T-helper 17 cell (primary cell): ENCODE measurements around the gene DDX39A. TPM values are rescaled to one million over a fixed set of nuclear protein-coding genes. Genes with fewer than 3 reads are reported as not detected.
"Not testable (repeated sequence)": the region's sequence is repeated elsewhere in the genome, so short reads cannot be mapped to it uniquely, and the experiment has no call there.

ENCODE experiments used
- ATAC-seq: fragments of 150-1000 bp; cut with Tn5 transposase; 2 replicates; pipeline ENCODE4 v1.10.0; 2021; ENCODE audit warnings: mild to moderate bottlenecking, moderate library complexity
- DNase-seq, 3 donors: peaks; one replicate each; pipeline versions ENCODE4 v3.0.0 to v3.0.0-alpha.2; 2020 to 2021
- H3K9me3 ChIP-seq: one replicate; pipeline ENCODE4 v1.7.0; 2013; ENCODE audit warnings: low read length, mild to moderate bottlenecking; ENCODE audit not compliant: control insufficient read depth, poor library complexity, severe bottlenecking
- H3K27ac Mint-ChIP-seq: one replicate; pipeline ENCODE4 v1.8.0; 2022; ENCODE audit warnings: mild to moderate bottlenecking, moderate library complexity, mixed read lengths
- H3K27me3 Mint-ChIP-seq: one replicate; pipeline ENCODE4 v1.8.0; 2022; ENCODE audit warnings: mixed read lengths
- H3K36me3 Mint-ChIP-seq: one replicate; pipeline ENCODE4 v1.8.0; 2022; ENCODE audit warnings: low read depth, mixed read lengths
- H3K4me1 Mint-ChIP-seq: one replicate; pipeline ENCODE4 v1.8.0; 2022; ENCODE audit warnings: mild to moderate bottlenecking, mixed read lengths
- H3K4me3 Mint-ChIP-seq: one replicate; pipeline ENCODE4 v1.8.0; 2022; ENCODE audit warnings: mild to moderate bottlenecking, moderate library complexity, mixed read lengths
- total RNA-seq, 4 donors: library from RNA in 2 of 4; stranded (reverse) in 2 of 4; gene quantifications; one replicate each; pipeline ENCODE4 v1.2.3 and lab custom pipeline; 2022 to 2026

Gene DDX39A
- 100 to 1,000 TPM; 276 to 284 TPM for total RNA-seq
- total RNA-seq (lab: John Stamatoyannopoulos, UW), result 204 to 326 reads per million in 2 donors

DNA sequence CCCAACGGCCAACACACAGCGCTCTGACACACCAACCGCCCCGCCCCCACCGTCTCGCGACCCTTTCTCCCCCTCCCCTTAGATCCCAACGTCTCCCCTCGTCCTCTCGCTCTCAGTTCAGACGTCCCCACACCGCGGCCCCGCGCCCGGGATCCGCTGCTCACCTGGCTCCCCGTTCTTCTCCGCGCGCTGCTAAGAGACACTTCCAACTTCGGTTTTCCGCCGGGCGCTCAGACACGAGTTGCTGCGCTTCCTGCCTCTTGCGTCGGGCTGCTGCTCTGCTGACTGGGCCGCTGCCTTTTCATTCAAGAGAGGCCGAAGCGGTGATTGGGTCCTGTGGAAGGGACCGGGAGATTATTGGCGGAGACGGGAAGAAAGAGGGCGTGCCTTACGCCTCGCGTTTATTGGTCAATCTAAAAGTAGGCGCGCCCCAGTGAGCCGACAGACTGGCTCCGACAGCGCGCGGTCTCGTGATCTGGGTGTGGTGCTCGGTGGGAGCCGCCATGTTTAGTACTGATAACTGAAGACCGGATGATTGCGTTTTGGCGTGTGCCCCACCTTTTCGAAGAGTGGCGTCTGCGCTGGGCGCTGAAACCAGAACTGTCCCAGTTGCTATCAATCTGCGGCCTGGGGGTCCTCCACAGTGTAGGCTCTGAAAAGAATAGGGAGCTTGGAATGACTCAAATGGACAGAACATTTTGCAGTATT lies at the start of gene DDX39A:
Gene DDX39A (minus strand): TSS at position 236 of the 708 bp plus-strand sequence. CDS start 6,121 bp downstream, outside the sequence.
- DNase-seq (peak; percentile 89 to 94 (median 89)), ATAC-seq (peak; percentile 82)
- Mint-ChIP-seq H3K27ac (peak within 1 kb of the TSS; percentile 93), H3K27me3 (no peaks in the 10 kb centered on the region), H3K36me3 (peaks cover 2% of the 10 kb centered on the region), H3K4me3 (peak within 1 kb of the TSS; percentile 97), H3K4me1 (peaks cover 35% of the 10 kb centered on the region)
- no peaks in the 10 kb centered on the region for H3K9me3 ChIP-seq

DNA sequence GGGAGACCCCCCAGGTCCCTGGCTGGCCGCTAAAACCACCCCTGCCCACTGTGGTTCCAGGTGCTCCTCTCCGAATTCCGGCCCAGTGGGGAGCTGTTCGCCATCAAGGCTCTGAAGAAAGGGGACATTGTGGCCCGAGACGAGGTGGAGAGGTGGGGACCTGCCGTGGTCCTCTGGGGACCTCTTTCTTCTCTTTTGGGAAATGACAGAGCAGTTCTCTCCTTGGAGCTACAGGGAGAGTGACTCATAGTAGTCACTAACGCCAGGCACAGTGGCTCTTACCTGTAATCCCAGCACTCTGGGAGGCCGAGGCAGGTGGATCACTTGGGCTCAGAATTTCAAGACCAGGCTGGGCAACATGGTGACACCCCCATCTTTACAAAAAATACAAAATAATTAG lies 48.7 kb upstream of the DDX39A start:
- Mint-ChIP-seq H3K36me3 (no peaks in the 10 kb centered on the region), H3K4me3 (no peak overlapping the region), H3K4me1 (peaks cover 5% of the 10 kb centered on the region), H3K27ac (no peak overlapping the region), H3K27me3 (peaks cover 3% of the 10 kb centered on the region)
- DNase-seq (no peak), ATAC-seq (no peak)
- H3K9me3 ChIP-seq, result no peaks in the 10 kb centered on the region

DNA sequence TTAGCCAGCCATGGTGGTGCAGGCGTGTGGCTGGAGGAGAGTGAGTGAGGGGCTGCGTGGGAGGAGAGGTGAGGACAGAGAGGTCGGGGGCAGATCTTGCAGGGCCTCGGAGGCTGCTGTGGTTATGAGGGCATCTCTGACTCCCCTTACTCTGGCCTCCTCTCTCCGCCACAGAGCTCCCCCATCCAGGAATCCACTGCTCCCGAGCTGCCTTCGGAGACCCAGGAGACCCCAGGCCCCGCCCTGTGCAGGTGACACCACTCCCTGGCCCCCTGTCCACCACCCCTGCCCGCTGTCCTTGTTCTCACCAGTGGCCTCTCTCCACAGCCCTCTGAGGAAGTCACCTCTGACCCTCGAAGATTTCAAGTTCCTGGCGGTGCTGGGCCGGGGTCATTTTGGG lies 48.2 kb upstream of the DDX39A start:
- no peaks in the 10 kb centered on the region for H3K36me3 Mint-ChIP-seq
- no peak for ATAC-seq
- no peaks in the 10 kb centered on the region for H3K27me3 Mint-ChIP-seq
- H3K4me1 Mint-ChIP-seq, result peaks cover 5% of the 10 kb centered on the region
- no peak for DNase-seq
- no peaks in the 10 kb centered on the region for H3K9me3 ChIP-seq
- H3K4me3 Mint-ChIP-seq, result no peak overlapping the region
- H3K27ac Mint-ChIP-seq, result no peak overlapping the region

DNA sequence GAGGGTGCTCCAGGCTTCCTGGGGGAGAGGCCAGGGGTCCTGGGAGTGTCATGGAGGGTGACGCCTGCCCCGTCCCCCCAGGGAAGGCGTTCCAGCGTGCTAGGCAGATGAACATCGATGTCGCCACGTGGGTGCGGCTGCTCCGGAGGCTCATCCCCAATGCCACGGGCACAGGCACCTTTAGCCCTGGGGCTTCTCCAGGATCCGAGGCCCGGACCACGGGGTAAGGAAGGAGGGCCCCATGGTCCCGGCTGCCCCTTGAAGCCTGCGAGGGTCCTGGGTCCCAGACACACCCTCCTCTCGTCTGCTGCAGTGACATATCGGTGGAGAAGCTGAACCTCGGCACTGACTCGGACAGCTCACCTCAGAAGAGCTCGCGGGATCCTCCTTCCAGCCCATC lies 44.6 kb upstream of the DDX39A start:
- ATAC-seq, result no peak
- H3K27ac Mint-ChIP-seq, result no peak overlapping the region
- peaks cover 7% of the 10 kb centered on the region for H3K4me1 Mint-ChIP-seq
- no peaks in the 10 kb centered on the region for H3K27me3 Mint-ChIP-seq
- no peaks in the 10 kb centered on the region for H3K9me3 ChIP-seq
- peaks cover 7% of the 10 kb centered on the region for H3K36me3 Mint-ChIP-seq
- no peak for DNase-seq
- H3K4me3 Mint-ChIP-seq, result no peak overlapping the region

GRCh38 chr19:14462401-14462800 lies 43.3 kb upstream of the DDX39A start:
- H3K36me3 Mint-ChIP-seq, ATAC-seq, DNase-seq, H3K4me1 Mint-ChIP-seq, H3K27ac Mint-ChIP-seq, H3K4me3 Mint-ChIP-seq, H3K27me3 Mint-ChIP-seq, H3K9me3 ChIP-seq: not testable (repeated sequence)

- no peak for ATAC-seq
- Mint-ChIP-seq H3K4me1 (peaks cover 7% of the 10 kb centered on the region), H3K36me3 (peaks cover 7% of the 10 kb centered on the region), H3K27ac (peak overlapping the region; percentile 83), H3K27me3 (no peaks in the 10 kb centered on the region), H3K4me3 (no peak overlapping the region)
- DNase-seq, result no peak
- H3K9me3 ChIP-seq, result no peaks in the 10 kb centered on the region
Measured at GRCh38 chr19:14460935-14461334, 41.8 kb upstream of the DDX39A start.

- no peaks in the 10 kb centered on the region for H3K27me3 Mint-ChIP-seq
- H3K27ac Mint-ChIP-seq, result peak overlapping the region; percentile 83
- ATAC-seq (no peak), DNase-seq (no peak)
- peaks cover 7% of the 10 kb centered on the region for H3K4me1 Mint-ChIP-seq
- H3K36me3 Mint-ChIP-seq, result peaks cover 7% of the 10 kb centered on the region
- no peaks in the 10 kb centered on the region for H3K9me3 ChIP-seq
- H3K4me3 Mint-ChIP-seq, result no peak overlapping the region
Measured at GRCh38 chr19:14459703-14460102, 40.6 kb upstream of the DDX39A start.

DNA sequence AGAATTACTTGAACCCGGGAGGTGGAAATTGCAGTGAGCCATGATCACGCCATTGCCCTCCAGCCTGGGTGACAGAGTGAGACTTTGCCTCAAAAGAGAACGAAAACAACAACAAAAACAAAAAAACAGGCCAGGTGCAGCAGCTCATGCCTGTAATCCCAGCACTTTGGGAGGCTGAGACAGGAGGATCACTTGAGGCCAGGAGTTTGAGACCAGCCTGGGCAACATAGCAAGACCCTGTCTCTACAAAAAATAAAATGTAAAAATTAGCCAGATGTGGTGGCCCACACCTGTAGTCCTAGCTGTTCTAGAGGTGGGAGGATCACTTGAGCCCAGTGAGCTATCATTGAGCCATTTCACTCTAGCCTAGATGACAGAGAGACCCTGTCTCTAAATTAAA lies 33.2 kb upstream of the DDX39A start:
- not testable (repeated sequence) for H3K4me3 Mint-ChIP-seq, H3K27me3 Mint-ChIP-seq, DNase-seq, ATAC-seq, H3K4me1 Mint-ChIP-seq, H3K9me3 ChIP-seq, H3K27ac Mint-ChIP-seq, H3K36me3 Mint-ChIP-seq

DNA sequence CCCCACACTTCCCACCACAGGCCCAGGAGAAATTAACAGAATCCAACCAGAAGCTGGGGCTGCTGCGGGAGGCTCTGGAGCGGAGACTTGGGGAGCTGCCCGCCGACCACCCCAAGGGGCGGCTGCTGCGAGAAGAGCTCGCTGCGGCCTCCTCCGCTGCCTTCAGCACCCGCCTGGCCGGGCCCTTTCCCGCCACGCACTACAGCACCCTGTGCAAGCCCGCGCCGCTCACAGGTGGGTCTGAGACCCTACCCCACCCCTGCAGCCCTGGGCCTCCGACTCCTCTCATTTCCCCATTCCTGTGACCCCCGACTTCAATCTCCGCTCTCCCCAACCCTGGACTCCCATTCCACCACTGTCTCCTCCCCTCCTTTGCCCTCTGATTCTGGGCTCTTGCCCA lies 31.7 kb upstream of the DDX39A start:
- no peak for ATAC-seq
- Mint-ChIP-seq H3K4me3 (no peak overlapping the region), H3K27ac (no peak overlapping the region), H3K4me1 (peaks cover 7% of the 10 kb centered on the region), H3K27me3 (no peaks in the 10 kb centered on the region), H3K36me3 (peaks cover 5% of the 10 kb centered on the region)
- H3K9me3 ChIP-seq, result no peaks in the 10 kb centered on the region
- no peak for DNase-seq

- Mint-ChIP-seq H3K36me3 (peaks cover 5% of the 10 kb centered on the region), H3K27ac (no peak overlapping the region), H3K27me3 (no peaks in the 10 kb centered on the region), H3K4me1 (peaks cover 7% of the 10 kb centered on the region), H3K4me3 (no peak overlapping the region)
- no peaks in the 10 kb centered on the region for H3K9me3 ChIP-seq
- DNase-seq (peak; percentile 38 to 59 (median 44)), ATAC-seq (peak; percentile 96)
Measured at GRCh38 chr19:14450168-14450874, 31.2 kb upstream of the DDX39A start.

DNA sequence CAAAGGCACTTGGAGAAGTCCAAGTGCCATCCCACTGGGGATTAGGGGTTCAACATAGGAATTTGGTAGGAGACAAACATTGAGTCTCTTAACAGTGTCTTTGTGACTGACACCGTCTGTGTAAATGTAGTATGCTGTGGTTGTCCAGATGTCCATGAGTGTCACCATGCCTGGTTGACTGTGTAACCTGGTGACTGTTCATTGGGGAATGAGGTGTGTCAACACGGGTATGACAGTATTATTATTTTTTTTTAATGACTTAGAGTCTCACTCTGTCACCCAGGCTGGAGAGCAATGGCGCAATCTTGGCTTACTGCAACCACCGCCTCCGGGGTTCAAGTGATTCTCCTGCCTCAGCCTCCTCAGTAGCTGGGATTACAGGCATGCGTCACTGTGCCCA lies 30.2 kb upstream of the DDX39A start:
- no peaks in the 10 kb centered on the region for H3K9me3 ChIP-seq
- Mint-ChIP-seq H3K27ac (no peak overlapping the region), H3K27me3 (no peaks in the 10 kb centered on the region), H3K4me1 (peaks cover 10% of the 10 kb centered on the region), H3K36me3 (peaks cover 7% of the 10 kb centered on the region), H3K4me3 (no peak overlapping the region)
- no peak for DNase-seq
- ATAC-seq, result no peak

GRCh38 chr19:14446336-14447036 lies 27.3 kb upstream of the DDX39A start:
- no peak for ATAC-seq
- H3K9me3 ChIP-seq, result no peaks in the 10 kb centered on the region
- H3K4me1 Mint-ChIP-seq, result peaks cover 13% of the 10 kb centered on the region
- peaks cover 12% of the 10 kb centered on the region for H3K36me3 Mint-ChIP-seq
- H3K27ac Mint-ChIP-seq, result no peak overlapping the region
- no peak for DNase-seq
- H3K27me3 Mint-ChIP-seq, result no peaks in the 10 kb centered on the region
- no peak overlapping the region for H3K4me3 Mint-ChIP-seq

DNA sequence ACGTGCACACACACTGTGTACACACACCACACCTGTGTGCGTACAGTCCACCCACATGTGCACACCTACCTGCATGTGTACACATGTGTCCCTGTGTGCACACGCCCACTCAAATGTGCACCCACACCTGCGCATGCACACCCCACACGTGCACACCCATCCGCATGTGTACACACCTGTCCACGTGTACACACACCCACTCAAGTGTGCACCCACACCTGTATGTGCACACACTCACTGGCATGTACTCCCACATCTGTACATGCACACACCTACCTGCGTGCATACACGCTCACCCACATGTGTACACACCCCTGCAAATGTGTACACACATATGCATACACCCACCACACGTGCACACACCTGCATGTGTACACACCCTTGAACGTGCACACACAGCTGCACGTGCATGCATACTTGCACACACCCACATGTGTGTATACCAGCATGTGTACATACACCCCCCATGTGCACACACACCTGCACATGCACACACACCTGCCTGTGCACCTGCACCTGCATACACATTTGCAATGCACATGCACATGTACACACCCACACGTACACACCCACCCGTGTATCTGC lies 24.6 kb upstream of the DDX39A start:
- DNase-seq (no peak), ATAC-seq (no peak)
- peaks cover 17% of the 10 kb centered on the region for H3K36me3 Mint-ChIP-seq
- H3K4me3 Mint-ChIP-seq, result no peak overlapping the region
- H3K9me3 ChIP-seq, result no peaks in the 10 kb centered on the region
- no peak overlapping the region for H3K27ac Mint-ChIP-seq
- H3K4me1 Mint-ChIP-seq, result peaks cover 24% of the 10 kb centered on the region
- no peaks in the 10 kb centered on the region for H3K27me3 Mint-ChIP-seq
